ENCODE results near the gene CDC34.
"Not testable (repeated sequence)": the region's sequence is repeated elsewhere in the genome, so short reads cannot be mapped to it uniquely, and the experiment has no call there.

Gene CDC34

GRCh38 chr19:575527-576506 lies 44.3 kb downstream of the CDC34 start:
- no peak for DNase-seq

- no peak for DNase-seq
These were observed 45.3 kb downstream of the CDC34 start for GRCh38 chr19:576768-577438.

- DNase-seq: no peak
These were observed 46.2 kb downstream of the CDC34 start for GRCh38 chr19:577439-578392.

- no peak for DNase-seq
These were observed 47.7 kb downstream of the CDC34 start for GRCh38 chr19:579111-579841.

GRCh38 chr19:579842-580155 lies 48.2 kb downstream of the CDC34 start:
- no peak for DNase-seq

- DNase-seq: no peak
These were observed 48.8 kb downstream of the CDC34 start for GRCh38 chr19:580274-580835.

- DNase-seq: no peak
These were observed 50.0 kb downstream of the CDC34 start for GRCh38 chr19:581399-582111.

GRCh38 chr19:582497-583197 lies 51.1 kb downstream of the CDC34 start:
- no peak for DNase-seq

GRCh38 chr19:583198-583967 lies 51.8 kb downstream of the CDC34 start:
- DNase-seq: no peak

- DNase-seq: no peak
These were observed 52.3 kb downstream of the CDC34 start for GRCh38 chr19:583968-584239.

GRCh38 chr19:584240-585001 lies 52.9 kb downstream of the CDC34 start:
- peak; percentile 68 for DNase-seq

GRCh38 chr19:585146-585545 lies 53.6 kb downstream of the CDC34 start:
- not testable (repeated sequence) for DNase-seq

GRCh38 chr19:585551-586110 lies 54.1 kb downstream of the CDC34 start:
- DNase-seq: no peak

- peak; percentile 51 for DNase-seq
These were observed 56.7 kb downstream of the CDC34 start for GRCh38 chr19:588093-588740.

- no peak for DNase-seq
These were observed 57.5 kb downstream of the CDC34 start for GRCh38 chr19:588741-589692.

GRCh38 chr19:589693-590395 lies 58.3 kb downstream of the CDC34 start, which contains the start of gene HCN2:
TSS of gene HCN2 (plus strand) at chr19:589881. CDS start at chr19:589946, 65 bp downstream.
- DNase-seq: no peak

- no peak for DNase-seq
These were observed 58.8 kb downstream of the CDC34 start for GRCh38 chr19:590396-590745.

All from activated gamma-delta T cell treated with Interleukin-2 at 50 U/mL for 16 hours (primary cell).